Measurements from ENCODE around the gene XIAP.
"Not testable (repeated sequence)": the region's sequence is repeated elsewhere in the genome, so short reads cannot be mapped to it uniquely, and the experiment has no call there.

XIAP gene

GRCh38 chrX:123859846-123860838, at the start of gene XIAP:
XIAP (plus strand) TSS chrX:123860053; CDS start chrX:123885663, 25,610 bp downstream.
- peak; percentile 68 to 70 for DNase-seq

GRCh38 chrX:123814343-123814742, 45.5 kb upstream of the XIAP start:
- DNase-seq: no peak

- DNase-seq: not testable (repeated sequence)
Observed at GRCh38 chrX:123814934-123815394, 44.9 kb upstream of the XIAP start.

DNA sequence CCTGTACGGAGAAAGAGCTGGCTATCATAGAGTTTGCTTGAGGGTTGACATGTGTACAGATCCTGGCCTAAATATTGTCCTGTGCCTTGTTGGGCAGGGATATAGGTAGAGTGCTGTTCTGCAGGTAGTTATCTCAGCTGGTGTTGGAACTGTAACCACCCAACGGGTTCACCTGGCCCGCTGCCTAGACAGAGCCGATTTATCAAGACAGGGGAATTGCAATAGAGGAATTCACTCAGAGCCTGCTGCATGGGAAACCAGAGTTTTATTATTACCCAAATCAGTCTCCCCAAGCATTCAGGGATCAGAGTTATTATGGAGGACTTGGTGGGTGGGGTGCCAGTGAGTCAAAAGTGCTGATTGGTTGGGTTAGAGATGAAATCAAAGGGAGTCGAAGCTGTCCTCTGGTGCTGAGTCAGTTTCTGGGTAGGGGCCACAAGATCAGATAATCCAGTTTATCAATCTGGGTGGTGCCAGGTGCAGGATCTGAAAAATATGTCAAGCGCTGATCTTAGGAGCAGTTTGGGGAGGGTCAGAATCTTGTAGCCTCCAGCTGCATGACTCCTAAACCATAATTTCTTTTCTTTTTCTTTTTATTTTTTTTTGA, 42.5 kb upstream of the XIAP start:
- no peak for DNase-seq

GRCh38 chrX:123818243-123818642, 41.6 kb upstream of the XIAP start:
- DNase-seq: no peak

DNA sequence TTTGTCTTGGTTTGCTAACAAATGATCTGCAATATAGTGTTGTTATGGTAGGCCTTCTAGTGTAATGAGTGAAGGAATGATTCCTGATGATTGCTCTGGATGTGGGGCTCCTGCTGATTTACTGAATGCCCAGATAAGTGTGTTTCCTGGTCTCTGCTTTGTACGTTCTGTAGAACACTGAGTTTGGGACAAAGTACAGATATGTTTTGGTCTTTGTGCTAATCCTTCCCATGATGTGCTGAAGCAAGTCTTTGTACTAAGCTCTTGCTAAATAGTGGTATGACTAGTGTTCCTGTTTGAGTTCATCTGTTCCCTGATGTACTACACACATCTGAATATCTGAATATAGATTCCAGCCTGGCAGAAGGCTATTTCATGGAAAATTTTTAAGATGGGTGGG, 36.9 kb upstream of the XIAP start:
- DNase-seq: no peak

DNA sequence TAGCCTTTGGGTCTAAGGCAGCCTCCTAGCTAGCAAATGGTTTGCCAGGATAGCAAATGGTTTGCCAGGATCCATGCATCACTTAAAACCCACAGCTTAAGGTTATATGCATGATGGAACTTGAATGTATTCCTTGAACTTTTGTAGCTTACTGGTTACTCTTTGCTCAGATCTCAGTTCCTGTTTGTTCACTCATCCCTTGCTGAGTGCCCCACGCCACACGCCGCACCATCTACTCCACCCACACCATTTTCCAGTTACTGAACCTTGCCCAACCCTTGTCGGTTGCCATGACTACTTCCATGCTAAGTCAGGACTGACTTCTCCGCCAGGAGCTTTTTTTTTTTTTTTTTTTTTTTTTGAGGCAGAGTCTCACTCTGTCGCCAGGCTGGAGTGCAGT, 29.5 kb upstream of the XIAP start:
- DNase-seq: peak in 1 of 2 donors; percentile 20

DNA sequence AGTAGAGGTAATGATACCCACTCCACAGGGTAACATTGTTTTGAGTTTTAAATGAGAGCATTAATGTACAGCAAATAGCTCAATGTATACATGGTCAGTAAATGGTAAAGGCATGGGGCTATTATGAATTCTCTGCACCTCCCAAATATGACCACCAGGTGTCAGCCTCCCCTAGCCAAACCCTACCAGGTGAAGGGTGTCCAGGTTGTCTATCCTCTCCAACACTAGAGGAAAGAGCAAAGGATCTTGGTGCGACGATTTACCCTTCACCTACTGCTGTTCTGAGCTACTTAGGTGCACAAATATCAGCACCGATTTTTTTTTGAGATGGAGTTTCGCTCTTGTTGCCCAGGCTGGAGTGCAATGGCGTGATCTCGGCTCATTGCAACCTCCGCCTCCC, 26.5 kb upstream of the XIAP start:
- DNase-seq: peak; percentile 58 to 65

GRCh38 chrX:123834116-123834515, 25.7 kb upstream of the XIAP start:
- no peak for DNase-seq

- DNase-seq: peak; percentile 32 to 40
Observed at GRCh38 chrX:123835661-123836371, 24.0 kb upstream of the XIAP start.

DNA sequence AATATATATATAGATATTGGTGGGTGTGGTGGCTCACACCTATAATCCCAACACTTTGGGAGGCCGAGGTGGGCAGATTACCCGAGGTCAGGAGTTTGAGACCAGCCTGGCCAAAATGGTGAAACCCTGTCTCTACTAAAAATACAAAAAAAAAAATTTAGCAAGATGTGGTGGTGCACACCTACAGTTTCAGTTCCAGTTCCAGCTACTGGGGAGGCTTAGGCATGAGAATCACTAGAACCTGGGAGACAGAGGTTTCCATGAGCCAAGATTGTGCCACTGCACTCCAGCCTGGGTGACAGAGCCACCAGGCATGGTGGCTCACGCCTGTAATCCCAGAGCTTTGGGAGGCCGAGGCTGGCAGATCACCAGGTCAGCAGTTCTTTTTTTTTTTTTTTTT, 14.7 kb upstream of the XIAP start:
- DNase-seq: not testable (repeated sequence)

- DNase-seq: no peak
Observed at GRCh38 chrX:123846577-123847038, 13.2 kb upstream of the XIAP start.

DNA sequence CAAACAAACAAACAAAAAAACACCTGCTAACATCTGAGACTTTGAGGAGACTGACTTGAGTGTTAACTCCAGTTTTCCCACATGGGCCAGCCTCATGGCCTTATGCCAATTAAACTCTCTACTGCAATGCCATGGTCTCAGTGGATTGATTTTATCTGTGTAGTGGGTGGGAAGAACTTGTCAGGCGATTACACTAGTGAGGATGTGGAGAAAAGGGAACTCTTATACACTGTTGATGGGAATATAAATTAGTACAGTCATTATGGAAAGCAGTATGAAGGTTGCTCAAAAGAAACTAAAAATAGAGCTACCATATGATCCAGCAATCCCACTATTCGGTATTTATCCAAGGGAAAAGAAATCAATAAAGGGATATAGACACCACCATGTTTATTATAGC, 12.8 kb upstream of the XIAP start:
- no peak for DNase-seq

DNA sequence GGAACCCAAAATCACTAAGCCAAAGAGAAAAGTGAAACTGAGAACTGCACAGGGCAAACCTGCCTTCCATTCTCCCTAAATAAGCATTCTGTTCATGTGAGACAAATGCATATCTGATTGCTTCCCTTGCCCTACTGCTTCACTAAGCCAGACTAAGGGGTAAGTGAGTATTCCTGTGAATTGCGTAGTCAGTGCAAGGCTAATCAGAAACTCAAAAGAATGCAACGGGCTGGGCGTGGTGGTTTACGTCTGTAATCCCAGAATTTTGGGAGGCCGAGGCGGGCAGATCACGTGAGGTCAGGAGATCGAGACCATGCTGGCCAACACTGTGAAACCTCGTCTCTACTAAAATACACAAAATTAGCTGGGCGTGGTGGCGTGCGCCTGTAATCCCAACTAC, 10.8 kb upstream of the XIAP start:
- DNase-seq: no peak

GRCh38 chrX:123849906-123850305, 9.9 kb upstream of the XIAP start:
- not testable (repeated sequence) for DNase-seq

GRCh38 chrX:123851079-123851478, 8.8 kb upstream of the XIAP start:
- no peak for DNase-seq

DNA sequence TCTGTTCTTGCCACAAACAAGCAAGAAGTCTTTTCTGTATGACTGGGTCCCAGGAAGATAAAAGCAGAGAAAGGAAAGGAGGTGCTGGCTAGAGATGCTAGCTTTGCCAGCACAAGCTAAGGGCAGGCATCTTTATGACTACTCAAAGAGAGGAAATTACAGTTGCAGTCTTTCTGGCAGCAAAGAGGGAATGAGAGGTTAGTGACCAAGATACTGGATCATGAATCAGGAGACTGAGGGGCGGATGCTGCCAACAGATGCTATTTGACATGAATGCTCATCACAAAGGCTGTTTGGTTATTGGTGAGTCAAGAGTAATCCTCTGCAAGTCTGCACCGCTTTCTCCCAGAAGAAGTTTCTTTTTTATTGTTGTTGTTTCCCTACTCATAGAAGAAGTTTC, 5.5 kb upstream of the XIAP start:
- no peak for DNase-seq

DNA sequence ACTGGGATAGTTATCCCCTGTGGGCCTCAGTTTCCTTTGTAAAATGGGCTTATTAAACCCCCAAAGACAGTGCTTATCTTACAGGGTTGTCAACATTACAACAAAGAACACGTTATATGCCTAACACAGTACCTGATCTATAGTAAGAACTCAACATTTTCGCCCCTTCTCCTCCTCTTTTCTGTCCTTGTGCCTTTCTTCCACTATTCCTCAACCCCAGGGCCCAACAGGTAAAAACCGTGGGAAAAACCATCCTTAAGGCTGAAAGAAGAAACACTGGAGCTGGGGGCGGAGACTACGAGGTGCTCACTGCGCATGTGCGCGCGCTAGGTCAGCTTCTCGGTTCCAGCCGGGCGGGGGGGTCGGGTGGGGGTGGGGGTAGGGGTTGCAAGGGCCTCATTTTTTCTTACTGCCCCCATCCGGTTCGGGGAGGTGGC, 426 bp upstream of the XIAP start:
- peak; percentile 66 to 69 for DNase-seq

GRCh38 chrX:123860983-123861382, 1.1 kb downstream of the XIAP start:
- DNase-seq: no peak

DNA sequence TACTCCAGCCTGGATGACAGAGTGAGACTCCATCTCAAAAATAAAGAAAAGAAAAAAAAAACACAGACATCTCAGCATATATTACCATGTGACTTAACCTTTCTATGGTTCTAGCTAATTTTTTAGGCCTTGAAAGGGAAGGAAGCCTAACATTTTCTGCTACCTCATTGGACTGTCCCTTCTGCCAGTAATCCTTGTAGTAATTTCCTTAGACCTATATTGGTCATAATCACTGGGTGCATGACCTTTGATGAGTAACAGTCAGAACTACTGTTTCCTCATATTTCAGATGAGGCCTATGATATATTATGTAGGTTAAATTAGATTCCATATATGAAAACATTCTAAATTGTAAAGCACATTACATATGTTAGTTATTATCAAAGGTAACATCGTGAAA, 9.6 kb downstream of the XIAP start:
- no peak for DNase-seq

DNA sequence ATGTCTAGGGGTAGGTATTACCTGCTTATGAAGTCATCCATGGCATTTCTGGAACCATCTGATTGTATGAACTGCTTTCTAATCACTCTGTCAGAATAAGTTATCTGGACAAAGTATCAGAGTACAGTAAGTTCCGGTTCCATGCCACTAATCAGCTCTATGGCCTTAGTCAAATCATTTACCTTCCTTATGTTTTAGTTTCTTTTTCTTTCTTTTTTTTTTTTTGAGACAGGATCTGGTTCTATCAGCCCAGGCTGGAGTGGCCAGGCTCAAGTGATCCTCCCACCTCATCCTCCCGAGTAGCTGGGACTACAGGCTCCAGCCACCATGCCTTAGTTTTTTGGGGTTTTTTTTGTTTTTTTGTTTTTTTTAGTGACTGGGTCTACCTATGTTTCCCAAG, 11.5 kb downstream of the XIAP start:
- no peak for DNase-seq

DNA sequence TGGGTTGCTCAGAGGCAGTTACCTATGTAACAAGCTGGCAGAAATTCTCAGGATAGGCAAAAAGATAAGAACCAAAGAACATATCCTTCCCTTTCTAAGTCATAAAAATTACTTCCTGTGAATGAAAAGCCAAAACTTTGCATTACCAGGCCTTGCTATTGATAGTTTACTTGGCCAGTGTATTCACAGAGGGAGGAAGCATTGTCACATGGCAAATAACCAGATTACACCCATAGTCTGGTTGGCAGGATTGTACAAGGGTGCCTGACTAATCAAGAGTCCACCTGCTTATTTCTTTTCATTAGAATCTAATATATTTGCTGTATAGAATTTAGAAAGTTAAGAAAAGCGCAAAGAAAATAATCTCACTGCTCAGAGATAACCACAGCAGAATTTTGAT, 14.1 kb downstream of the XIAP start:
- no peak for DNase-seq

GRCh38 chrX:123876177-123876576, 16.3 kb downstream of the XIAP start:
- no peak for DNase-seq

Data from stimulated activated CD4-positive, alpha-beta T cell treated with anti-CD3 and anti-CD28 coated beads, Interleukin-2, amount 100 ng/mL, for 24 hours (primary cell).